Epithelial cell of proximal tubule (primary cell): Measurements from ENCODE around the gene C1QTNF9B. TPM values are rescaled to one million over a fixed set of nuclear protein-coding genes. Genes with fewer than 3 reads are reported as not detected.
A peak's percentile ranks its signal among the peaks of the same experiment; 100 is the strongest.
"Not testable (repeated sequence)": the region's sequence is repeated elsewhere in the genome, so short reads cannot be mapped to it uniquely, and the experiment has no call there.

Experiments used
- DNase-seq: peaks from one replicate; pipeline ENCODE4 v3.0.0-alpha.2; 2011; ENCODE audit warnings: low read depth
- H3K4me3 ChIP-seq: 2 replicates; pipeline ENCODE4 v1.5.1; 2011; ENCODE audit warnings: low read depth, mild to moderate bottlenecking, low read length
- CTCF ChIP-seq: conservative IDR thresholded peaks from 2 replicates; pipeline ENCODE4 v1.5.1; 2012; ENCODE audit warnings: low read depth, mild to moderate bottlenecking, low read length
- total RNA-seq: library from RNA; depleted of rRNA; stranded (reverse); fragments of >200 nt; gene quantifications from 2 replicates; pipeline ENCODE4 v1.2.3, GENCODE V29; 2015

The C1QTNF9B gene
- total RNA-seq, 1 donor from 2014 or later, result not detected

DNA sequence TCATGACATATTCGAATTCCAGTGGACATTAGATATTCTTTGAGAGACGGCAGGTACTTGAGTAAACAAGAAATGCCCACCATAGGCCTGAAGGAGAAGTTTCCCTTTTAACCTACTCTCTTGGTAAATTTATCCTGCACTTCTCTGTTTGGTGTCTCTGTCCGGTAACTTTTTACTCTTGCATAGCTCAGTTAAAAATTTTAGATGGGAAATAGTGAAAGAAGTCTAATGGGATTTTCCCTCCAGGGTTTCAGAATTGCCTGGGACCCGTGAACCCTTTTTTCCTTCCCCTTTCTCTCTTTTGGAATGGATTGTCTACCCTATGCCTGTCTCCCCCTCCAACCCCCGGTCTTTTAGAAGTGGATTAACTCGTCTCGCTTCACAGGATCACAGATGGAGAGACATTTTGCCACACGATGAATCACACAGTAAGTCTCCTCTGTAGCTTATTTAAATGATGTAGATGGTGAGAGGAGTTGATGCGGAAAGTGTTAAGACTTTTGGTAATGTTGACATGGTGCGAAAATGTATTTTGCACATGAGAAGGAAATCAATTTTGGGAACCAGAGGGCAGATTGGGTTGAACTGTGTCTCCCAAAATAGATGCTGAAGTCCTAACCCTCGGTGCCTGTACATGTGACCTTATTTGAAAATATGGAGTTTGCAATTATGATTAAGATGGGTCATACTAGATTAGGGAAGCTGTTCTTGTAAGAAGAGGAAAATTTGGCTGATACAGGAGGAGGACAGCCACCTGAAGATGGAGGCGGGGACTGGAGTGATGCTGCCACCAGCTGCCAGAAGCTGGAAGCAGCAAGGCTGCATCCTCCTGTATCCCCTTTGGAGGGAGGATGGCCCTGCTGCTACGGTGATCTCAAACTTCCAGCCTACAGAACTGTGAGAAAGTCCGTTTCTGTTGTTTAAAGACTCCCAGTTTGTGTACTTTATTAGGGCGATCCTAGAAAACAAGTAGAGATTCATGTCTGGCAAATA is 7.4 kb downstream of the C1QTNF9B start:
- peak overlapping the region; percentile 98 for H3K4me3 ChIP-seq
- TF ChIP-seq CTCF, result peak; percentile 29
- no peak for DNase-seq

DNA sequence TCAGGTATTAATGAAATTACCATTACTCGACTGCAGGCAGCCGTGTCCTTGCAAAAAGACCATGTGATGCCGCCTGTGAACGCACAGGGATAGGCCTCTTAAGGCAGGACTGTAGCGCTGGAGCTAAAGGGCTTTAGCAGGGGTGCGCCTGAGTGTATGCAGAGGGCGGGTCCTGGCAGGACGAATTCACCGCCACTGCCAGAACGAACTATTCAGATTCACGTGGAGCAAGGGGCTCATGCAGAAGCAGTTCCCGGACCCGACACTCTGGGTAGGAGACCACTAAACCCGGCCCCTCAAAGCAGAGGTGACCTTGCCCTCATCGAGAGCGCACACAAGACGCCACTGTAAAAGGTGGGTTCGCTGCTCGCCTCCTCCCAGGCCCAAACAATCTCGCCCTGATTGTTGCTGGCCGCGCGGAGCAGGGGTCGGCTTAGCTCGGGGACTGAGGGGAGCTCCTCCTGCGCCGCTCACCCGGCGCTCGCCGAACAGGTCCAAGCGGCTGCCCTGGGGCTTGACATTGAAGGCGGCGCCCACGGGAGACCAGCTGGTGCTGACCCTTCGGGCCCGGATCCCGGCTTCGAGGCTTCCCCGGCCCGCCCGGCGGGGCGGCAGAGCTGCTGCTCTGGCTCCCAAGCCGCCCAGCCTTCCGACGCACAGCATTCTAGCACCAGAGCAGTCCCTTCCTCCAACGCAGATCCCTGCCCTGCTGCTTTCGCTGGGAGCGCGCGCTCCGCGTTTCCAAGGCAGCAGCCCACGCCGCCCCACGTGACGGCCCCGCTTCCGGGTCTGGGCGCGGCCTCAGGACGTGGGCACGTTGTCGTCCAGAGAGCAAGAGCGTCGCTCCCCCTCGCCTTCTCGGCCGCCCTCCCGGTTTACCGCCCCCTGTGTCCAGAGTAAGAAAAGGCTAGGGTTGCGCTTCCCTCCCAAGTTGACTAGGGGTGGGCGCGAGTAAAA is 8.4 kb downstream of the C1QTNF9B start, which contains the start of gene MIPEP:
Gene MIPEP (minus strand): TSS at position 743 of the 957 bp plus-strand sequence. CDS start 80 bp downstream, at position 663.
- H3K4me3 ChIP-seq, result peak within 1 kb of the TSS; percentile 98
- peak; percentile 49 for DNase-seq
- TF ChIP-seq CTCF, result peak; percentile 66

DNA sequence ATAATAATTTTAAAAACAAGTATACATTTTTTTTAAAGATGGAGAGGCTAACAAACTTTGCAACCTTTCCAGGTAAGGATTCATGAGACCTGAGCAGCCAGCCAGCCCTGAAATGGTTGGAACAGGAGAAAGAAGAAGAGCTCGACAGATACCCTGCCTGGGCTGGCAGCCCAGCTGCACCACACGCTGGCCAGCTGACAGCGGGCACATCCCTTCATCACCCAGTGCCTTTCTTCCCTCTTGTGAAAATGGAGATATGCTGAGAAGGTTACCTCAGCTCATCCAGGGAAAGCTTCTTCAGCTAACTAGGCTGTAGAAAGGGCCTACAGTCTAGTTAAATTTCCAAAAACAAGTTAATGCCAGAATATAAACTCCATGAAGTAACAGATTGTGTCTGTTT is 12.9 kb downstream of the C1QTNF9B start:
- not testable (repeated sequence) for DNase-seq, H3K4me3 ChIP-seq

- no peak for TF ChIP-seq CTCF
- no peak overlapping the region for H3K4me3 ChIP-seq
- no peak for DNase-seq
Measured at GRCh38 chr13:23883255-23883654, 14.0 kb downstream of the C1QTNF9B start.

GRCh38 chr13:23881402-23881800 is 15.9 kb downstream of the C1QTNF9B start:
- DNase-seq, result not testable (repeated sequence)

GRCh38 chr13:23880493-23881401 is 16.6 kb downstream of the C1QTNF9B start:
- not testable (repeated sequence) for H3K4me3 ChIP-seq, DNase-seq

More at GRCh38 chr13:23881402-23881800, 15.9 kb downstream of the C1QTNF9B start:
- H3K4me3 ChIP-seq, result not testable (repeated sequence)

GRCh38 chr13:23877286-23877685 is 20.0 kb downstream of the C1QTNF9B start:
- no peak for DNase-seq
- H3K4me3 ChIP-seq, result no peak overlapping the region
- no peak for TF ChIP-seq CTCF
